ENCODE measurements around the gene DELE1. TPM values are rescaled to one million over a fixed set of nuclear protein-coding genes. Genes with fewer than 3 reads are reported as not detected.

Gene DELE1
- total and polyA plus RNA-seq, 9 donors: 60.5 to 97.1 (median 79.1) TPM

GRCh38 chr5:141877356-141878185 is 46.1 kb upstream of the DELE1 start:
- peaks cover 43% of the 10 kb centered on the region for H3K4me1 ChIP-seq (ENCODE audit: control insufficient read depth, insufficient read depth, low read length)
- no peak for DNase-seq
- peak overlapping the region; percentile 55 for H3K4me3 ChIP-seq (ENCODE audit: low read length)
- no peaks in the 10 kb centered on the region for H3K36me3 ChIP-seq (ENCODE audit: control insufficient read depth, insufficient read depth, low read length)
- H3K27me3 ChIP-seq (ENCODE audit: control insufficient read depth, insufficient read depth, low read length): peaks cover 85% of the 10 kb centered on the region
- H3K9me3 ChIP-seq (replicated peaks; ENCODE audit: control insufficient read depth, low read depth, low read length): no peaks in the 10 kb centered on the region
- H3K27ac ChIP-seq (ENCODE audit: low read length): no peak overlapping the region
- 0% methylated on average over 49 of the region's 55 CpGs for WGBS (ENCODE audit: insufficient coverage)

GRCh38 chr5:141878186-141878710 is 45.4 kb upstream of the DELE1 start, which contains the start of gene PCDH1:
Gene PCDH1, minus strand, starts transcription at chr5:141878410. Its CDS starts 148 bp downstream, at chr5:141878262.
- peak within 1 kb of the TSS; percentile 51 for H3K27ac ChIP-seq (ENCODE audit: low read length)
- H3K9me3 ChIP-seq (replicated peaks; ENCODE audit: control insufficient read depth, low read depth, low read length): no peaks in the 10 kb centered on the region
- peaks cover 45% of the 10 kb centered on the region for H3K4me1 ChIP-seq (ENCODE audit: control insufficient read depth, insufficient read depth, low read length)
- peaks cover 87% of the 10 kb centered on the region for H3K27me3 ChIP-seq (ENCODE audit: control insufficient read depth, insufficient read depth, low read length)
- WGBS (ENCODE audit: insufficient coverage): 0% methylated on average over 24 of the region's 63 CpGs
- DNase-seq: peak; percentile 52
- H3K36me3 ChIP-seq (ENCODE audit: control insufficient read depth, insufficient read depth, low read length): no peaks in the 10 kb centered on the region
- H3K4me3 ChIP-seq (ENCODE audit: low read length): peak within 1 kb of the TSS; percentile 55

- Histone ChIP-seq H3K9me3 (replicated peaks; ENCODE audit: control insufficient read depth, low read depth, low read length) (no peaks in the 10 kb centered on the region), H3K27me3 (ENCODE audit: control insufficient read depth, insufficient read depth, low read length) (peaks cover 91% of the 10 kb centered on the region), H3K4me1 (ENCODE audit: control insufficient read depth, insufficient read depth, low read length) (peaks cover 50% of the 10 kb centered on the region), H3K27ac (ENCODE audit: low read length) (peak overlapping the region; percentile 51), H3K4me3 (ENCODE audit: low read length) (peak overlapping the region; percentile 35), H3K36me3 (ENCODE audit: control insufficient read depth, insufficient read depth, low read length) (no peaks in the 10 kb centered on the region)
- DNase-seq: peak; percentile 96
- 1% methylated on average over 20 of the region's 40 CpGs for WGBS (ENCODE audit: insufficient coverage)
Measured at GRCh38 chr5:141878711-141879425, 44.8 kb upstream of the DELE1 start.

- Histone ChIP-seq H3K4me1 (ENCODE audit: control insufficient read depth, insufficient read depth, low read length) (peaks cover 50% of the 10 kb centered on the region), H3K4me3 (ENCODE audit: low read length) (no peak overlapping the region), H3K27me3 (ENCODE audit: control insufficient read depth, insufficient read depth, low read length) (peaks cover 91% of the 10 kb centered on the region), H3K9me3 (replicated peaks; ENCODE audit: control insufficient read depth, low read depth, low read length) (no peaks in the 10 kb centered on the region), H3K36me3 (ENCODE audit: control insufficient read depth, insufficient read depth, low read length) (no peaks in the 10 kb centered on the region), H3K27ac (ENCODE audit: low read length) (peak overlapping the region; percentile 5)
- DNase-seq: no peak
- WGBS (ENCODE audit: insufficient coverage): no CpG with 5 or more reads among the region's 2 CpGs
Measured at GRCh38 chr5:141879426-141879759, 44.3 kb upstream of the DELE1 start.

GRCh38 chr5:141879941-141880738 is 43.5 kb upstream of the DELE1 start:
- 12% methylated on average over 5 of the region's 7 CpGs for WGBS (ENCODE audit: insufficient coverage)
- Histone ChIP-seq H3K9me3 (replicated peaks; ENCODE audit: control insufficient read depth, low read depth, low read length) (no peaks in the 10 kb centered on the region), H3K27ac (ENCODE audit: low read length) (peak overlapping the region; percentile 6), H3K4me3 (ENCODE audit: low read length) (no peak overlapping the region), H3K27me3 (ENCODE audit: control insufficient read depth, insufficient read depth, low read length) (peaks cover 83% of the 10 kb centered on the region), H3K4me1 (ENCODE audit: control insufficient read depth, insufficient read depth, low read length) (peaks cover 50% of the 10 kb centered on the region), H3K36me3 (ENCODE audit: control insufficient read depth, insufficient read depth, low read length) (no peaks in the 10 kb centered on the region)
- no peak for DNase-seq

- Histone ChIP-seq H3K4me1 (ENCODE audit: control insufficient read depth, insufficient read depth, low read length) (peaks cover 48% of the 10 kb centered on the region), H3K27me3 (ENCODE audit: control insufficient read depth, insufficient read depth, low read length) (peaks cover 73% of the 10 kb centered on the region)
- WGBS (ENCODE audit: insufficient coverage): 23% methylated on average over 4 of the region's 8 CpGs
Measured at GRCh38 chr5:141880961-141881801, 42.5 kb upstream of the DELE1 start.

GRCh38 chr5:141881886-141882285 is 41.8 kb upstream of the DELE1 start:
- H3K4me3 ChIP-seq (ENCODE audit: low read length): no peak overlapping the region
- peaks cover 66% of the 10 kb centered on the region for H3K27me3 ChIP-seq (ENCODE audit: control insufficient read depth, insufficient read depth, low read length)
- H3K27ac ChIP-seq (ENCODE audit: low read length): peak overlapping the region; percentile 42
- no peaks in the 10 kb centered on the region for H3K9me3 ChIP-seq (replicated peaks; ENCODE audit: control insufficient read depth, low read depth, low read length)
- DNase-seq: no peak
- H3K36me3 ChIP-seq (ENCODE audit: control insufficient read depth, insufficient read depth, low read length): no peaks in the 10 kb centered on the region
- no CpG with 5 or more reads among the region's 4 CpGs for WGBS (ENCODE audit: insufficient coverage)
- peaks cover 42% of the 10 kb centered on the region for H3K4me1 ChIP-seq (ENCODE audit: control insufficient read depth, insufficient read depth, low read length)

More at GRCh38 chr5:141880961-141881801, 42.5 kb upstream of the DELE1 start:
- DNase-seq: peak; percentile 52
- Histone ChIP-seq H3K36me3 (ENCODE audit: control insufficient read depth, insufficient read depth, low read length) (no peaks in the 10 kb centered on the region), H3K27ac (ENCODE audit: low read length) (peak overlapping the region; percentile 48), H3K9me3 (replicated peaks; ENCODE audit: control insufficient read depth, low read depth, low read length) (no peaks in the 10 kb centered on the region), H3K4me3 (ENCODE audit: low read length) (no peak overlapping the region)

GRCh38 chr5:141882594-141883183 is 41.0 kb upstream of the DELE1 start:
- WGBS (ENCODE audit: insufficient coverage): 9% methylated on average over 7 of the region's 13 CpGs
- Histone ChIP-seq H3K27me3 (ENCODE audit: control insufficient read depth, insufficient read depth, low read length) (peaks cover 58% of the 10 kb centered on the region), H3K9me3 (replicated peaks; ENCODE audit: control insufficient read depth, low read depth, low read length) (no peaks in the 10 kb centered on the region), H3K36me3 (ENCODE audit: control insufficient read depth, insufficient read depth, low read length) (no peaks in the 10 kb centered on the region), H3K4me3 (ENCODE audit: low read length) (no peak overlapping the region), H3K4me1 (ENCODE audit: control insufficient read depth, insufficient read depth, low read length) (peaks cover 35% of the 10 kb centered on the region), H3K27ac (ENCODE audit: low read length) (no peak overlapping the region)
- DNase-seq: no peak
